NCI-H82 treated with DMSO at 0.1 percent for 48 hours (cell line): ENCODE data around the gene TGFBR2.

ENCODE experiments used
- DNase-seq: peaks from one replicate; lab custom pipeline; 2025; ENCODE audit not compliant: unreplicated experiment; lab: John Stamatoyannopoulos, UW

Gene TGFBR2

DNA sequence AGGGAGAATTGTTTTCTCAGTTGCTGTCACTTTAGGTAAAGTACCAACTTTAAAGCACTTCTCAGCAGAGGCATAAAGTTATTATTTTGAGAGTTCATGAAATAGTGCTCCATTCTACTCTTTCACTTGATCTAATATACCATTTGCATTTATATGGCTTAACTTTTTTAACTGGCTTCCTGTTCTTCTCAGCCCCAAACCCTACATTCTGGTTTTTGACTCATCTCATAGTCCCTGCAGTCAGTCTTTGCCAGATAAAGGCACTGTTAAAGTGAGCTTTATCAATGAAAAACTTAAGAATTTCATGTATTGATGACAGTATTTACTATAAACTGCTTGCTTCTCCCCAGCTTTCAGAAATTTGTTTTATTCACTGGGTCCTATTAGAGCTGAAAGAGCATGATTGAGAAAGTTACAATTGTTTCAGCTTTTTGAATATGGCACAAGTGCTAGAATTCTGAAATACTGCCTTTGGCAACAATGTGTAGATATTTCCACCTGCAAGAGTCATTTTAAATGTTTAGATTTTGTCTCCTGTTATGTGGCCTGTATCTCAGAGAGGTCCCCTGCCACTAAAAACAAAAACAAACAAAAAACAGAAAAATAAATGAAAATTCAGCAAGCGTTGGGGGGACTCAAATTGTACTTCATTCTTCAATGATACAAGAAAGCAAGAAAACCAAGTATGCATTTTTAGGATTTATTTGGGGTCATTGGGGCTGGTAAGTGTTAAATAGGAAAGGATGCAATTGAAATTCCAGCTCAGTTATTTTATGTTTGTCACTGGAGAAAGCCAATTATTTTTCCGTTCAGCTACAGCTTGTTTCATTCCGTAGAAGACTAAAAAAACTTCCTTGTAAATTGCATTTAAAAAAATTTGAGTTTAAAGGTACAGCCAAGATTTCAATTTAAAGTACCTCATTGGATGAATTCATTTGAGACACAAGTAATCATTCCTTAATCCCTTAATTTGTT is 28.6 kb downstream of the TGFBR2 start:
- DNase-seq = no peak

DNA sequence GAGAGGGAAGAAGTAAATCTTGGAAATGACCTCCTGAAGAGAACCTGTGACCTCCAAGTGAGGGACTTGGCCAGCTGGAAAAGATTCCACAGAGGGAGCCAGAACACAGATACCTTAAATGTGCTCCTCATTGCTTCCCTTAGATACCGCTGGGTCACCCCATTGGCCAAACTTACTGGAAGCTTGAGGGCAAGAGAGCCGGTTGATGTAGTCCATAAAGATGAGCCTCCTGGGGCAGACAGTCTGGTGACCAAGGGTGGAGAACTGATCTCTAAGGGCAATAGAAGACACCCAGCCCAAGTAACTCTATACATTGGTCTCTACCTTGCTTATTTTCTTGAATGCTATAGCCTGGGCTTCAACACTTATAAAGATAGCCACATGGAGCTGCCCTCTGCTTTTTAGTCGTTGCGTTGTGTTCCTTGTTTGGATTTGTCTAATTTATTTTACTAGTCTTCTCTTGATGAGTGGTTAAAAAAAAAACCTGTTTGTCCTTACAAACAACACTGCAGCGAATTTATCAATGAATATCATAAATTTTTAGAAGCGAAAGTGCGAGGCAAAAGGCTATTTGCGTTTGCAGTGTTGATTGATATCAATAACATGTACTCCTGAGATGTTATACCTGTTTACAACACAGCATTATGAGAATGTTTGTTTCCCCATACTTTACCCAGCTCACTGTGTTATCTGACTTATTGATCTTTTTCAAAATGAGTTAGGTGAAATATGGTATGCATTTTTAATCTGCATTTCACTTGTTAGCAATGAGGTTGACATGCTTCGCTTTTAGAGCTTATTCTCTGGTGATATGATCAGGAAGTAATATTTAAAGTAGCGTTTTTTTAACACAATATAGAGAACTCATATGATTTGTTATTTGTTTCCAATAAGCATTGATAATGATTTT is 31.2 kb downstream of the TGFBR2 start:
- DNase-seq = no peak

DNA sequence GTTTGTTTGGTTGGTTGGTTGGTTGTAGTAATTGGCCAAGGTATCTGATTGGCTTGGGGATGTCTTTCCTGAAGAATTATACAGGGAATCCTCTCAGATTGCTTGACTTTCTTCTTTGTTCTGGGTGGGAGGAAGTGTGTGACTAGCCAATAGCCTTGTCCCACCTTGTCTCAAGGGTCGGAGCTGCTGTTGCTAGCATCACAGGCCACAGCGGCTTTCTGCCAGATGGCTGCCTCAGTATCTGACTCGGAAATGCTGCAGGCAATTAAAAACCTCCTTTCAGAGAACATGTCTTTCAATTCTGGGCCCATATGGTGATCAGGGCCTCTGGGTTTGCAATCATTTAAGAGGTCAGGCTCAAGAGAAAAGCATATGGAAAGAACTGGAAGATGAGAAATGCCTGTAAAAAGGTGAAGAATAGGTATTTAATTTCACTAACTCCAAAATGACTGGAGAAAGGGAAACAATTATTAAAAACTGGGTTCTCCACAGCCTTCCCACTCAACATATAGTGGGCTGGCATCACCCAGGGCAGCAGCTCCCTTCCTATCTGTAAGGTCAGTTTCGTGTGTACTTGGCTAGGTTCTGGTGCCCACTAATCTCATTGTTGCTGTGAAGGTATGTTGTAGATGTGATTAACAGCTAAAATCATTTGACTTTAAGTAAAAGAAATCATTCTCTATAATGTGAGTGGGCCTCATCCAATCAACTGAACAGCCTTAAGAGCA is 32.4 kb downstream of the TGFBR2 start:
- DNase-seq = no peak

DNA sequence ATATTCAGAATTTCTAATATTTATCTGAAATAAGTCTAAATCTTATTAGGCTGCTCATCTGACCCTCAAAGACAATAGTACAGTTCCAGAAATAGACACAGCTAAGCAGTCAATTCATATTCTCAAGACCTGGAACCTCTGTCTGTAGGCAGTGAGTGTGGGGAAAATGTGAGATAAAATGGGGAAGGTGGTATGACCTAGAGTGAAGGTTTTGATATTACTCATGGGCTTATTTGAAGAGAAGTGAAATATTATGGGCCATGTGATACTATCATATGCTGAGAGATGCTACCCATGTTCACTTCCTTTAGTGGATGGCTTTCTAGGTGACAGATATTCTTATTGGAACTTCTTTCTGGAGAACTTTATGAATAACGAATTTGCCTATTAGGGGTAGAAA is 33.5 kb downstream of the TGFBR2 start:
- DNase-seq = no peak

DNA sequence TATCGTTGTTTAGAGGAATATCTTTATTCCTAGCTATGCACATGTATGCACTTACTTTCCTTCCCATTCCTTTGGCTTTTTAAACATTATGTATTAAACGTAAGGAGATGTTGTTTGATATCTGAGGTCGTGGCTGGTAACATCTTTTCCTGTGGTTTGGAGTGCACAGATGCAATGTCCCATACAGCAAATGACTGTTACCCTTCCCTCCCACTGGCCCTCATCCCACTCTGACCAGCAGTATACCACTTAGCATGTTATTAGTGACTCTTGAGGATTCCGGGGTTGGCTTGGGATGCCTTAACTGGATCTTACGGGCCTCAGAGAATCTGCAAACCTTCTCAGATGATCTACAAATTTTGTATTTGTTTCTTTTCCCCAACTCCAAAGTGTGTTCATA is 34.5 kb downstream of the TGFBR2 start:
- no peak for DNase-seq

DNA sequence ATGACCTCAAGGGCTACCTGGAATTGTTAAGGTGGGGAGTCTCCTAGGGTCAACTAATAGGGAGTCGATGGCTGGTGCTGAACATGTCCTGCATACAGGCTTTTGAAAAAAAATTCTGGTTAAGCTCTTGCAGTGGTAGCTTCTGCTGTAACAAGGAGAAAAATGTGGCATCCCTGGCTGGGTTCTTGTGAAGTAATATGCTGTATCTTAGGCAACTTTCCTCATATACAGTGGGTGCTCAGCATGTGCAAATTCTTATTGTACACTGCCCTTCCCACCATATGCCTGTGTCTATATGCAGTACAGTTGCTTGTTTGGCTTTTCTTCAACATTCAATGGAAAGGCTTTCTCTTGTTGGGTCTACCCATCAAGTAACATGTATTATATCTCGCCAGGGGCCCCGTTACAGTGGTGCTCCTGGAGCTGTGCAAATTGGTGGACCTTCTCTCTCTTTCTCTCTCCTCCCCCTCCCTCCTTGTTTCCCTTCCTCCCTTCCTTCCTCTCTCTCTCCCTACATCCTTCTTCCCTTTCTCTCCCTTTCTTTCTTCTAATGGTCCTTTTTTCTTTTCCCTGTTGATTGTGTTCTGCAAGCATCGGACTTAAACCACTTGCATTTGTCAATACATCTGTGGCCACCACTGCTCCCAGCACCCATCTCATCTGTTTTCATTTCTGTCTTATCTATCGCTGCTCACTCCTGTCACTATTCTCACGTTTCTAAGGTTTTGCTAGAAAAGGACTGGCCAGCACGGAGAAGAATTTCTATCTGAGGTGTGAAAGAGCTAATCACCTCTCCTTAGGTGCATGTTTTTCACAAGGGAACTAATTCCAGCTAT is 35.2 kb downstream of the TGFBR2 start:
- DNase-seq = no peak

DNA sequence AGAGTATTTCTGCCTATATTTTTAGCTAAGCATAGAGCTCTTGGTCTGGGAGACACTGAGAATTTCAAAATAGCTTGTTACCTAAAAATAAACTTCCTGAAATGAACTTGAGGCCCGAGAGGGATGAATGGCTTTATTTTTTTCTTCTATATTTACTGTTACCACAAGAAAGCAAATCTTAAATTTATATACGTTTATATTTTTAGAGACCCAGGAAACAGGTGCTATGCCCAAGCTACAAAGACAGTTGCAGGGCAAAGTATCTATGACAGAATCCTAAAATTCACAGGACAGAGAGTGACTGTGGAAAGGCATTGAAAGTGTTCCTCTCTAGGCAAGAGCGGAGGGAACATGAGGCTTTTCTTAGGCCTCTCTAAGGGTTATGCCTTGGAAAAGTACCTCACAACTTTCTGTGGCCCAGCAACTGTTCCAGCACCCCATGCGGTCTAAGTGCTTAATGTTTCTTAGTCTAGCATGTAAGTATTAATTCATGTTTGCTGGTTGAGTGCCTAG is 36.5 kb downstream of the TGFBR2 start:
- no peak for DNase-seq

DNA sequence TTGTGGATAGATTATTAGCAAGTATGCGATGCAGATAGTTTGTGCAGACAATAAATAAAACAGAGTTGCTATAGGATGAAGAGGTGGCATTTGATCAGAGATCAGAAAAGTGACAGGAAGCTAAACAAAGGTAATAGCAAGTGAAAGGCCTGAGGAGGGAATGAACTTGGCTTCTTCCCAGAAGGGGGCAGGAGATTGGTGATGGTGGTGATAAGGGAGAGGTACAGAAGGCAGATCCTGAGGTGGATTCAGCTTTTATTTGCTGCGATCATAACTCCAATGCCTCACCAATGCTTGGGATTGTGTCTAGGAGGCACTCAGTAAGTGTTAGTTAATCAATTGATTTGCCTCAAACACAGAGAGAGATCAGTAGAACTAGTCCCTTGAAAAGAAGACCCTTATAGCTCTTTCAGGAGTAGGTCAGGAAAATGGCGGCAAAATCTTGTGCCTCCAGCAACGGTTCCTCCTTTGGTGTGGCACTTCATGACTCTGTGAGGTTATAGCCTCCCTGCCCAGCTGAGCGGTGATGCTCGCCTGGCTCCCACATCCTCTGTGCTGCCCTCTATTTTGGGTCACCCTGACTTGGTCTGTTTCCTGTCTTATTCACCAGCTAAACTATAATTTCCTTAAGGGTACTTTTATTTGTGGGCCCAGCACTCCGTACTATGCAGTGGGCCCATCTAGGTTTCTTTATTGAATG is 37.5 kb downstream of the TGFBR2 start:
- no peak for DNase-seq

DNA sequence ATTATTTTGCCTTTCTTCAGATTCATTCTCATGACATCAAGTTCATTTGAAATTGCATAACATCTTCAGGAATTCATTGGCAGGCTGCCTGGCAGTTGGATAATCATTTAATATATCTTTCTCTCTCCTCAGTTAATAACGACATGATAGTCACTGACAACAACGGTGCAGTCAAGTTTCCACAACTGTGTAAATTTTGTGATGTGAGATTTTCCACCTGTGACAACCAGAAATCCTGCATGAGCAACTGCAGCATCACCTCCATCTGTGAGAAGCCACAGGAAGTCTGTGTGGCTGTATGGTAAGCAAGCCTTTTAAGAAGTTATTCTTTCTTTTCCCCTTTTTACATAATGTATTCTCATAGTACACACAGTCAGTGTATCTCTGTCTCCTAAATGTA is 38.2 kb downstream of the TGFBR2 start:
- DNase-seq = no peak

DNA sequence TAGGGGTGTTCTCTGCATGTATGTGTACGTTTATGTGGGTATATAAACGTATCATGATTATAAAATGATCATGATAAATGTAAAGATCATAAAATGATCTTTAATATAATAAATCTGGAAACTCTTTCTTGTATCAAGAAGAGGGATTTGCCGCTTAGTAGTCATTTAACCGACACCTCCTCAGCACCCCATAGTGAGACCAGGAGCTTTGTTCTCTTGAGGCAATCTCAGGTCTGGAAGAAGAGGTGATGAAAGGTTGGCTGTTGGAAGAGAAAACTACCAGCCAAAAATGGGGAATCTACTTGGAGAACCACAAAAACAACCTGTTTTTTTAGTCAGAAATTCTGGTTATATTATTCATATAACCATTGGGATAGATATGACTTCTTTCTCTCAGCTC is 38.7 kb downstream of the TGFBR2 start:
- DNase-seq = no peak

DNA sequence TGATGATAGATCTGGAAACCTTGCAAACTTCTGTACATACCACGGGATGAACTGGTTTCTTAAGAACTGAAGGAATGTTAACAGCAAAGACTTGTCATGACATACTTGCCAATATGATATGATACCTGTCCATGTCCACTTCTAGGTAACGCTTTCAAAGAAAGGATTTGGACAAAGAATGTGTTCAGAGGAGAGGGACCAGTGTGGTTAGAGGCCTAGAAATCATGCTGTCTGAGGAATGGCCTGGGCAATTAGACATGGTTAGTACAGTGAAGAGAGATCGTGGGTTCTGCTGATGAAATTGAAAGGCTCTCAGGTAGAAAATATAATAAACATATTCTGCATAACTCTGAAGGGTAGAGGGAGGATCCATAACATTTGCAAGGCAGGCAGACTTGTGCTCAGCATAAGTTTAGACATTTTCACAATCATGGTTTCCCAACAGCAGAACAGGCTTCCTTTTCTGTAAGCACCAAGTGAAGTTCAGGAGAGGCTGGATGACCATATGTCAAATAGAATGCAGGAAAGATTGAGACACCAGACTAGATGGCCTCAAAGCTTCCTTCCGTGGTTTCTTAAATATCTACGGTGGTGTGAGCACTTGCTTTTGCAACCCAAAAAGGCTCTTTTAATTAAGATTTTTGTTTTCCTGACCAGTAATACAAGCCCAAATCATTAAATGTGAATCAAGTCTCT is 39.9 kb downstream of the TGFBR2 start:
- DNase-seq = no peak

DNA sequence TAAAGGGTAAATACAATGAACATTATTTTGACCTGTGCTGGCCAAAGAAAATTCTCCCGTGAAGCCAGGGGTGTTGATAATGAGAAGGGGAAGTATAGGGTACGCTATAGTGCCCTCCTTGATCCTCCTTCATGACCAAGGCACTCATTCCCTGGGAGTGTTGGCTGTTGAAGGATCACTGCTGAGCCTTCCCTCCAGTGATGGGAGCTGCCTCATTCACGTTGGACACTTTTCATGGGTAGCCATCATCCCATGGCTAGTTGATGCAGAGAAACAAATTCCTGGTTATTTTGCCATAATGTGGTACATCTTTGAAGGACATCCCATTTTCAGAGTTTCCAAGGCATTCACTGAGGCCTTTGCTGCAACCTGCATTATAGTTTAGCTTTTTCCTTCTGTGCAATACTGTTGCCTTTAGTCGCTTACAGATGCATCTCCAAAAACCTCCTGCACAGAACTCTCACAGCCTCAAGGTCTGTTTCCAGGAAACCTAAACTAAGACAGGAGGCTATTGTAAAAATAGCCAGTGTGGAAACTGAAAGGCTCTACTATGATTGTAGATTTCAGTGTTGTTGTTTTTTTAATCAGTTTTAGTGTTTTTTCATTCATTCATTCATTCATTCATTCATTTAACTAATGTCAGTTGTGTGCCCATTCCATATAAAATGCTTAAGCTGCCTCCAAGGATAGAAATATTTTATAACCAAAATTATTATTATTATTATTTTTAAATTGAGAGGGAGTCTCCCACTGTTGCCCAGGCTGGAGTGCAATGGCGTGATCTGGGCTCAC is 40.8 kb downstream of the TGFBR2 start:
- no peak for DNase-seq

DNA sequence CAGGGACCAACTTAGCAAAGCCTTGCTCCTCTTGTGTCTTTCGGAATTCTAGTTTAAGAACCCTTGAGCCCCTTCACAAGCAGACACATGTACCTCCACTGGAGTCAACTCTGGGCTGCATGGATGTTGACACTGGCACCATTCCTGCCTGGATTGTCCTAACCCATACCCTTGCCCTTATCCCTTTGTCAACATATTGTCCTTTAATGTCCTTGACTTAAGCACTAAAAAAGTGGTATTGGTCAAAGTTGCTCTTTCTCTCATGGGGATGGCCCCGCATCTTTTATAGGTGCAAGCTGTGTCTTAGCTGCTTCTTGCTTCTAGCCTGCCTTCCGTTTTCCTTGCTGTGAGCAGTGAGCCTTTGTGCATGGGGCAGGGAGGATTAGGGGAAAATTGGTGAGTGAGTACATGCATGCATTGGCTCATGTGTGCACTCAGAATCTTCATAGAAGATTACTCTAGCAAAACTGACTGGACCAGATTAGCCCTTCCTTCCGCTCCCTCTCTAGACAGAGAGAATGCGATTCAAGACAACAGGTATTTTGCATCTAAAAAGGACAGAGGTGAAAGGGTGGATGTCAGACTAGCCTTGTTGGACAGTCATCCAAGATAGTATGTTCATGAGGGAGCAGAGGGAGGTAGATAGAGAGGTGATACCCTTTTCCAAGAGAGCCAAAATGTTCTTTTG is 42.4 kb downstream of the TGFBR2 start:
- no peak for DNase-seq

DNA sequence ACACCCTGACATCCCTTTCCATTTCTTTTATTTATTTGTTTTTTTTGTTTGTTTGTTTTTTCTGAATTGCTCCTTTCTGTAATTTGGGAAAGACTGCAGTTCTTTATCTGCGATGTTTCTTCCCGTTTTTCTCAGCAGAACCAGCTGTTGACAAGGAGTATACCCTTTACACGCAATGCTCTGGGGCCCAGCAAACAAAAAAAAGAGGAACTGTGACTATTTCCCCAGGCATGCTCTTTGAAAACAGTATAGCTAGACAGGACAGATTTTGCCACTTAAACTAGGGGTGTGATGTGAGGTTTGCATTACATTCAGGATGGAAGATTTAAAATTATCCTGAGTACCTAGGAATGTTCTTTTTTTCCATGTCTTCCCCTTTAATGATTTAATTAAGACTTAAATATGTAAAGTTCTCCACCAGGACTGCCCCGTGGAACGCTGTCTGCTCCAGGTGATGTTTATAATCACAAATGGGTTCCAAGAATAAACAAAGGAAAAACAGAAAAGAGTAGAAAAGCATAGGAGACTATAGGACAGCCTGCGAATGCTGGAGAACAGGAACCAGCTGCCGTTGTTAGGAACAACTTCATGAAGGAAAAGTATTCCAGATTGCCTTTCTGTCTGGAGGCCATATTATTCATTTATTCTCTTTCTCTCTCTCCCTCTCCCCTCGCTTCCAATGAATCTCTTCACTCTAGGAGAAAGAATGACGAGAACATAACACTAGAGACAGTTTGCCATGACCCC is 43.3 kb downstream of the TGFBR2 start:
- DNase-seq = no peak

DNA sequence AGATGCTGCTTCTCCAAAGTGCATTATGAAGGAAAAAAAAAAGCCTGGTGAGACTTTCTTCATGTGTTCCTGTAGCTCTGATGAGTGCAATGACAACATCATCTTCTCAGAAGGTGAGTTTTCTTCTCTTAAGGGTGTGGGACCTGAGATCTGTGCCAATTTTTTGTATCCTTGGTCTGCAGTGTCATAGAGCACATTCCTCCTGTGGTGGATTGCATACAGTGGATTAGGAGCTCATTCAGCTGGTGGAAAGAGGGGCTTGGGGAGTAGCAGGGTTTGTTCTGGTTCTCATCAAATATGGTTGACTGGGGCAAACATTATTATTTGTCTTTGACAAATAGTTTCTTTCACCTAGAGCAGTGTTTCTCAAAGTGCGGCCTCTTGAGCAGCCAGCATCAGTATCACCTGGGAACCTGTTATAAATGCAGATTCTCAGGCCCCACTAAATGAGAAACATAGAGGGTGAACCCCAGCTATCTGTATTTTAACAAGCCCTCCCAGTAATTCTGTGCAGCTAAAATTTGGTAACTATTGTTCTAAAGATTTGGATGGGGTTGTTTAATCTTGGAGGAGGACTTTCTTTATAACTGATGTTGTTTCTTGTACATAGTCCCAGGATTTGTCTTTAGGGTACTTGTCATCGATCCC is 44.1 kb downstream of the TGFBR2 start:
- no peak for DNase-seq

DNA sequence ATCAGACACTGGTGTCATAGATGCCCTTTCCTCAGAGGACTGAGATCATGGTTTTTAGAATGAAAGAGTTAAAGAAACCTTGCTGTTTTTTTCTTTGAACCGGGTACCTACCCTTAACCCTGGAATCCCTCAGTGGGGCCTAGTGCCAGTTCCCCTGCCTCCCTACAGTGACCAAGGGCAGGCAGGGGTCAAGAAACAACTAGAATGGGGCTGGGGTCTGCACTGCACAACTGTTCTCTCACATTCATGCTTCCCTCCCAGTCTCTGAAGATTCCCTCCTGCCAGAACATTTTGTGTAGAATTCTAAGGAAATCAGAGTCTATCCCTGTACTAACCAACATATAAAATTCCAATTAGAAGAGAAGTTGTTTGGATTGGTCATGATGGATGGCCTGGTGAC is 47.9 kb downstream of the TGFBR2 start:
- no peak for DNase-seq
